ENCODE measurements around the gene CLEC6A.
"Not testable (repeated sequence)": the region's sequence is repeated elsewhere in the genome, so short reads cannot be mapped to it uniquely, and the experiment has no call there.

DNA sequence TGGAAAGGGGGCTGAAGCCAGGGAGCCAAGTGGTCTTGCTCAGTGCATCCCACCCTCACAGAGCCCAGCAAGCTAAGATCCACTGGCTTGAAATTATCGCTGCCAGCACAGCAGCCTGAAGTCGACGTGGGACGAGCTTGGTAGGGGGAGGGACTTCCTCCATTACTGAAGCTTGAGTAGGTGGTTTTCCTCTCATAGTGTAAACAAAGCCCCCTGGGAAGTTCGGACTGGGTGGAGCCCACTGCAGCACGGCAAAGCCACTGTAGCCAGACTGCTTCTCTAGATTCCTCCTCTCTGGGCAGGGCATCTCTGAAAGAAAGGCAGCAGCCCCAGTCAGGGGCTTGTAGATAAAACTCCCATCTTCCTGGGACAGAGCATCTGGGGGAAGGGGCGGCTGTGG is 40.3 kb downstream of the CLEC6A start:
- TF ChIP-seq POLR2A (IDR thresholded peaks at IDR 0.05): not testable (repeated sequence)
- TF ChIP-seq, protein P1, sequence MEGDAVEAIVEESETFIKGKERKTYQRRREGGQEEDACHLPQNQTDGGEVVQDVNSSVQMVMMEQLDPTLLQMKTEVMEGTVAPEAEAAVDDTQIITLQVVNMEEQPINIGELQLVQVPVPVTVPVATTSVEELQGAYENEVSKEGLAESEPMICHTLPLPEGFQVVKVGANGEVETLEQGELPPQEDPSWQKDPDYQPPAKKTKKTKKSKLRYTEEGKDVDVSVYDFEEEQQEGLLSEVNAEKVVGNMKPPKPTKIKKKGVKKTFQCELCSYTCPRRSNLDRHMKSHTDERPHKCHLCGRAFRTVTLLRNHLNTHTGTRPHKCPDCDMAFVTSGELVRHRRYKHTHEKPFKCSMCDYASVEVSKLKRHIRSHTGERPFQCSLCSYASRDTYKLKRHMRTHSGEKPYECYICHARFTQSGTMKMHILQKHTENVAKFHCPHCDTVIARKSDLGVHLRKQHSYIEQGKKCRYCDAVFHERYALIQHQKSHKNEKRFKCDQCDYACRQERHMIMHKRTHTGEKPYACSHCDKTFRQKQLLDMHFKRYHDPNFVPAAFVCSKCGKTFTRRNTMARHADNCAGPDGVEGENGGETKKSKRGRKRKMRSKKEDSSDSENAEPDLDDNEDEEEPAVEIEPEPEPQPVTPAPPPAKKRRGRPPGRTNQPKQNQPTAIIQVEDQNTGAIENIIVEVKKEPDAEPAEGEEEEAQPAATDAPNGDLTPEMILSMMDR (IDR thresholded peaks at IDR 0.05): not testable (repeated sequence)
